HepG2 (cell line): Measurements from ENCODE around the gene GRB7. TPM values are rescaled to one million over a fixed set of nuclear protein-coding genes. Genes with fewer than 3 reads are reported as not detected.

Source experiments
- ARID4A ChIP-seq: sonication (generic); formaldehyde crosslinking; IDR thresholded peaks from 2 replicates; pipeline ENCODE4 v1.5.0; 2020; ENCODE audit warnings: mild to moderate bottlenecking, missing genetic modification reagents, borderline replicate concordance
- JUND ChIP-seq: sonication (generic); formaldehyde crosslinking; IDR thresholded peaks from 2 replicates; pipeline ENCODE4 v1.8.0; 2022; ENCODE audit warnings: mild to moderate bottlenecking, missing genetic modification reagents
- KDM2A ChIP-seq: sonication (generic); formaldehyde crosslinking; IDR thresholded peaks from 2 replicates; pipeline ENCODE4 v1.4.0; 2020; ENCODE audit warnings: low read depth, missing genetic modification reagents, borderline replicate concordance
- RBFOX2 ChIP-seq: fragments of 200-400 bp; formaldehyde crosslinking; IDR thresholded peaks from 2 replicates; pipeline ENCODE4 v1.6.1; 2017; ENCODE audit warnings: low read depth, mild to moderate bottlenecking, low read length
- SMAD1 ChIP-seq: sonication (generic); formaldehyde crosslinking; IDR thresholded peaks from 2 replicates; pipeline ENCODE4 v1.4.0; 2020; ENCODE audit warnings: missing genetic modification reagents, low read depth, mild to moderate bottlenecking, borderline replicate concordance
- U2AF1 ChIP-seq: fragments of 200-400 bp; formaldehyde crosslinking; optimal IDR thresholded peaks from 2 replicates; pipeline ENCODE3; 2017; ENCODE audit warnings: mild to moderate bottlenecking, low read depth, low read length
- ZNF407 ChIP-seq: sonication (generic); formaldehyde crosslinking; IDR thresholded peaks from one replicate; pipeline ENCODE4 v1.5.1; 2020; ENCODE audit warnings: mild to moderate bottlenecking, missing genetic modification reagents; ENCODE audit errors: not compliant biosample characterization
- ZNF550 ChIP-seq: sonication (generic); formaldehyde crosslinking; IDR thresholded peaks from 2 replicates; pipeline ENCODE4 v1.4.0; 2020; ENCODE audit warnings: mild to moderate bottlenecking, missing genetic modification reagents, borderline replicate concordance
- ZNF572 ChIP-seq: sonication (generic); formaldehyde crosslinking; IDR thresholded peaks from 2 replicates; pipeline ENCODE4 v1.5.1; 2020; ENCODE audit warnings: mild to moderate bottlenecking, missing genetic modification reagents
- ZNF644 ChIP-seq: IDR thresholded peaks from 2 replicates; pipeline ENCODE4 v1.6.1; 2016; ENCODE audit warnings: low read depth
- ZNF687 ChIP-seq: sonication (generic); formaldehyde crosslinking; IDR thresholded peaks from 2 replicates; pipeline ENCODE4 v1.5.1; 2020; ENCODE audit warnings: mild to moderate bottlenecking, missing genetic modification reagents, moderate library complexity
- polyA plus RNA-seq, 8 experiments: library from polyadenylated mRNA; depleted of rRNA in 3 of 8; stranded (reverse) in 7 of 8; unstranded in 1 of 8; fragments of >200 nt; fragmentation: Illumina TruSeq in 4 of 8; extraction: Trizol in 4 of 8; gene quantifications; 2 replicates each; pipeline versions ENCODE4 v1.2.1 to v1.2.3, GENCODE V29; 2011 to 2016; ENCODE audit warnings: low read depth in 4 of 8, missing spikeins in 1 of 8, mixed read lengths in 1 of 8; ENCODE audit not compliant: insufficient read depth in 1 of 8
- total RNA-seq, 5 experiments: library from RNA; depleted of rRNA; stranded (reverse); fragments of >200 nt; fragmentation: Illumina TruSeq; extraction: Trizol; gene quantifications; 2 replicates each; pipeline ENCODE4 v1.2.3, GENCODE V29; 2016; ENCODE audit warnings: low read depth in 1 of 5

Gene GRB7
- total and polyA plus RNA-seq, 2 of the 13 experiments (the other 11 are each of a cell fraction or from before 2014, with no cell fraction given), result 60.2 to 77.7 TPM

GRCh38 chr17:39700148-39700987, 37.4 kb upstream of the GRB7 start (continued):
- TF ChIP-seq SMAD1 (CRISPR knock-in tag) (no peak), ZNF687 (CRISPR knock-in tag) (peak; percentile 72; the same call in 1 of the 2 replicates), ZNF572 (CRISPR knock-in tag) (no peak), JUND (CRISPR knock-in tag) (no peak), RBFOX2 (peak; percentile 83), ZNF407 (no peak), ZNF644 (CRISPR knock-in tag) (no peak), U2AF1 (no peak), ZNF550 (CRISPR knock-in tag) (no peak), ARID4A (CRISPR knock-in tag) (peak; percentile 53; the same call in 1 of the 2 replicates), KDM2A (CRISPR knock-in tag) (peak; percentile 87)
